Suprapubic skin (tissue), 4 donors: ENCODE data around the gene ALDH16A1.

Source experiments
- CTCF ChIP-seq, 2 donors: fragments of 200-600 bp in 1 of 2; fragments of 450-650 bp in 1 of 2; sonication (generic) in 1 of 2; IDR thresholded peaks; one replicate each; pipeline ENCODE4 v1.5.1; 2016 to 2019; ENCODE audit warnings: antibody characterized with exemption in 2 of 2, mild to moderate bottlenecking in 1 of 2, moderate library complexity in 1 of 2
- EP300 ChIP-seq: sonication (generic); formaldehyde crosslinking; IDR thresholded peaks from one replicate; pipeline ENCODE4 v1.6.1; 2017; ENCODE audit warnings: antibody characterized with exemption
- POLR2A ChIP-seq, 2 donors: fragments of 450-650 bp; IDR thresholded peaks; one replicate each; pipeline ENCODE4 v1.6.1; 2017; ENCODE audit warnings: antibody characterized with exemption in 2 of 2, mild to moderate bottlenecking in 2 of 2, moderate library complexity in 2 of 2
- POLR2AphosphoS5 ChIP-seq, 3 donors: sonication (generic); formaldehyde crosslinking; IDR thresholded peaks; one replicate each; pipeline ENCODE4 v1.6.1; 2017; ENCODE audit warnings: antibody characterized with exemption in 3 of 3

GRCh38 chr19:49489601-49490167 lies 36.7 kb downstream of the ALDH16A1 start:
- TF ChIP-seq CTCF (IDR thresholded peaks at IDR 0.05), result no peak
- no peak for TF ChIP-seq POLR2AphosphoS5 (IDR thresholded peaks at IDR 0.05)
- no peak for TF ChIP-seq EP300
- no peak for TF ChIP-seq POLR2A (IDR thresholded peaks at IDR 0.05)
